Urothelium cell line (cell line): ENCODE data around the gene RIPPLY3.
"Not testable (repeated sequence)": the region's sequence is repeated elsewhere in the genome, so short reads cannot be mapped to it uniquely, and the experiment has no call there.

Source experiments
- DNase-seq: peaks from one replicate; pipeline ENCODE4 v3.0.0; 2011; ENCODE audit warnings: low spot score, mixed read lengths
- FAIRE-seq: peaks from 2 replicates; lab custom pipeline; 2011; peaks lifted over from hg19 to GRCh38; lab: Jason Lieb, UNC

Gene RIPPLY3

DNA sequence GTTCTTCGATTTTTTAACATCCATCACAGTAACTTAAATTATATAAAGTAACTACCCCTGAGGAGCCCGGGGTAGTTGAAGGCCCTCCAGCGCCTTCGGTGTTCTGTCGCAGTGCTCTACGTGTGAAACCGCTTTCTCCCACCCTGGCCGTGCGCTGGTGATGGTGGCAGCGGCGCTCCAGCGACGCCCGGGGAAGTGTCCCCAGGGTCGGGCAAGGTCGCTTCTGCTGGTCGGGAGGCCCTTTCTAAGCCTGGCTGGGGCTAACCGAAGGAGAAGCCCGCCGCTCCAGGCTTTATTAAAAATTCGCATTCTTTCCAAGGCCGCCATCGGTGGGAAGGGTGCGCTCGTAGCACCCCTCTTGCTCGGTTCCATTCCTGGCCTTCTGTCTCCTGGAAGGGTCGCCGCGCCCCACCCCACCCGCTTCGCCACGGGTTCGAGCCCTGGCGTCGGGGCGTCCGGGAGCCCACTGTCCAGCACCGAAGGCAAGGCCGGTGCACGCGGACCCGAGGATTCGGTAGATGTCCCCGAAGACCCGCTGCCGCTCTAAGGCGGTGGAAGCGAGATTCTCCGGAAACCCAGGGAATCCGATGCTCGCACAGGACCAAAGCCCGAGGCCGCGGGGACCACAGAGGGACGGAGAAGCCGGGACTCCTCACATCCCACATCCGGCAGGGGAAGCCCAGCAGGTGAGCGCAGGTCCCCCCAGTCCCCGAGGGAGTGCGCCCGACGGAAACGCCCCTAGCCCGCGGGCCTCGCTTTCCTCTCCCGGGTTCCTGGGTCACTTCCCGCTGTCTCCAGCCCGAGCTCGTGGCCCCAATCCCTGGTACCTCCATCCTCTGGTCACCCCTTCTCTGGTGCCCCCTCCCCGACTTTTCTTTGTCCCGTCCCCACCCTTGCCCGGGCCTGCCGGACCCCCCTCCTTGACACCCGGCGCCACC is 685 bp upstream of the RIPPLY3 start:
- no peak for DNase-seq
- FAIRE-seq: no peak

DNA sequence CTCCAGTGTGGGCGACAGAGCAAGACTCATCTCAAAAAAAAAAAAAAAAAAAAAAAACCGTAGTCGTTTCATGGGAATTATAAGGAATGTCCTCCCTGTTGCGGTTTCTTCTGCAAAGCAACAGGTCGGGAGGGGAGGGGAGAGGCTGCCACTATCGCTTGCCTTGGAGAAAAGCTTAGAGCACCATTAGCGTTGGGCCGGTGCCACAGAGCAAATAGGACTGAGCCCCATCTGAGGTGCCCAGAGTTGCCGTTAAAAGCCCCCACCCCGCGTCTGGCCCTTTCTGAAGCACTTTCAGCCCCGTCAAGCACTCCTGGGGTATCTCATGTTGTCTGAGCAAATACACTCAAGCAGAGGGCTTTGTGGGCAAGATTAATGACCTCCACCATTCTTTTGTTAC is 2.2 kb downstream of the RIPPLY3 start:
- DNase-seq: no peak
- FAIRE-seq: no peak

DNA sequence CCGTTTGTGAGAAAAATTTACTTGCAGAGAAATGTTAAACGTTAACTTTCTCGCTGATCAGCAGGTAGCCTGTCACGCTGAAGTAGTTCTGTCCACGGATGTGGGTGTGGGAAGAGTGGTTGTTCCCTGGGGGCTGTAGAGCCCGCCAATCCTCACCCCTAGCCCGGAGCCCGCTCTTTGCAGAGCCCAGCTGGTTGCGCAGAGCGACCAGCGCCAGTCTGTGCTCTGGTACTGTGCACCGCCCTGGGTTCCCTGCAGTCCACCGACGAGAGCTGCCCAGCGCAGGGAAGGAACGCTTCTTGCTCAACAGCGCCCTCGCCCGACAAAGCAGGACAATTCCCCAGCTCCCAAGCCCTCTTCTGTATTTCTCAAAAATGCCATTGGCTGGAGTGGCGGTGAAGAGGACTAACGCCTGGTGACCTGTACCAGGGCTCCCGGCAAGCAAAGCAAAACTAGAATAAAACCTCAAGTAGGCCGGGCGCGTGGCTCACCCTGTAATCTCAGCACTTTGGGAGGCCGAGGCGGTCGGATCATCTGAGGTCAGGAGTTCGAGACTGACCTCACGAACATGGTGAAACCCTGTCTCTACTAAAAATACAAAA is 3.3 kb downstream of the RIPPLY3 start:
- no peak for FAIRE-seq
- peak; percentile 64 for DNase-seq

DNA sequence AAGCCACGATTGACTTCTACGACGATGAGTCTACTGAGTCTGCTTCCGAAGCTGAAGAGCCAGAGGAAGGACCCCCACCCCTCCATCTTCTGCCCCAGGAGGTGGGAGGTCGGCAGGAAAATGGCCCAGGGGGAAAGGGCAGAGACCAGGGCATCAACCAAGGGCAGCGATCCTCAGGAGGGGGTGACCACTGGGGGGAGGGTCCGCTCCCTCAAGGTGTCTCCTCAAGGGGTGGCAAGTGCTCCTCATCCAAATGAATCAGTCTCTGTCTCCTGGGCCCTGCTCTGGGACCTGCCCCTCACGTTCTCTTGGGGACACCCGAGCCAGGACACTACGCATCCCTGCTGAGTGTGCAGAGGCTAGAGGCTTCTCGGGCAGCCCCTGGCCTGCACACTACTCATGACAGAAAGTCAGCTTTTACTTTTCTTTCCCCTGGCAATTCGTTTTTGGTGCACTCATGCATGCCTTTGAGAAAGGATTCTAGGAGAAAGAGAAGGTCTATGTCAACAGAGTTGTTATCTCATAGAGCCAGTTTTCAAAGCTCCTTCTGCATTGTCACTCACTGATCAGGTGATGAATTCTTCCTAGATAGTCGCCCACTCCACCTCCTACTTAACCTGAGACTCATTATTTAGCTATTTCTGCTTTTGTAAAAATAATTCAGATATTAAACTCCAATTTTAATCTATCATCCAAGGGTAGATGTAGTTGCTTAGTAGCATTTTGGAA is 11.6 kb downstream of the RIPPLY3 start:
- FAIRE-seq: no peak

DNA sequence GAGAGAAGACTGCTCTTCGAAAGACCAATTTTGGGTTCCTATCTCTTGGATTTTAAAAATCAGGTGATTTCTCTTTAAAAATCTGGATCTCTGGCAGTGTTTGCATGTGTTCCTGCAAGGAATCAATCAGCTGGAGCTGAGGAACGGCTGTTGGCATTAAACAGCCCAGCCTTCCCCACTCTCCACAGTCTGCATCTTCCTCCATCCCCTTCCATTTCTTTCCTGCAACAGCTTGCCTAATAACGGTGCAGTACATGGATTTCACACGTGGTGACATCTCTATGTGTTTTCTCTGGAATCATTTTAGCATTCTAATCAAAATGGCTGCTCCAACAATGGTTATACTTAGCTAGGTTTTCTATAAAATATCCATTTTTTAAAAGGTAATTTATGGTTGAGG is 20.0 kb downstream of the RIPPLY3 start:
- no peak for FAIRE-seq

More for the DNA sequence above, 11.6 kb downstream of the RIPPLY3 start:
- DNase-seq: no peak

DNA sequence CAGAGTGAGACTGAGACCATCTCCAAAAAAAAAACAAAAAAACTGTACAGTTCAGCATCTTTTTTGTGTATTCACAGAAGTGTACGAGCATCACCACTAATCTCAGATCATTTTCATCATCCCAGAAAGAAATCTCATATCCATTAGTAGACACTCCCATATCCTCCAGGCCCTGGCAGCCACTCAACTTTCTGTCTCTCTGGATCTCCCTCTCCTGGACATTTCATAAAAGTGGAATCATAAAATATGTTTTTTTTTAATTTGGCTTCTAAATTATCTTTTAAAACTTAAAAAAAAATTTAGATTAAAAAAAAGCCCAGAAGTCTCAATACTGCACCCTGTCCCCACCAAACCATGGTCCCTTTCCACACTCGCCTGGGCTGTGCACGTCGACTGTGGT is 22.1 kb downstream of the RIPPLY3 start:
- no peak for DNase-seq
- FAIRE-seq: no peak

More for the DNA sequence above, 20.0 kb downstream of the RIPPLY3 start:
- DNase-seq: no peak

DNA sequence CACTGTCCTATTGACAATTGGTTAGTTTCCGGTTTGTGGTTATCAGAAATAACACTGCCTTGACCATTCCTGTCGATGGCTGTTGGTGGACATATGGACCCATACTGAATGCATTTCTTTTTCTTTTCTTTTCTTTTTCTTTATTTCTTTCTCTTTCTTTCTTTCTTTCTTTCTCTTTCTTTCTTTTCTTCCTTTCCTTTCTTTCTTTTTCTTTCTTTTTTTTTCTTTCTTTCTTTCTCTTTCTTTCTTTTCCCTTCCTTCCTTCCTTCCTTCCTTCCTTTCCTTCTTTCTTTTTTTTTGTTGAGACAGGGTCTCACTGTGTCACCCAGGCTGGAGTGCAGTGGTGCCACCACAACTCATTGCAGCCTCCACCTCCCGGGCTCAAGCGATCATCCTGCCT is 24.4 kb downstream of the RIPPLY3 start:
- no peak for FAIRE-seq
- DNase-seq: no peak

DNA sequence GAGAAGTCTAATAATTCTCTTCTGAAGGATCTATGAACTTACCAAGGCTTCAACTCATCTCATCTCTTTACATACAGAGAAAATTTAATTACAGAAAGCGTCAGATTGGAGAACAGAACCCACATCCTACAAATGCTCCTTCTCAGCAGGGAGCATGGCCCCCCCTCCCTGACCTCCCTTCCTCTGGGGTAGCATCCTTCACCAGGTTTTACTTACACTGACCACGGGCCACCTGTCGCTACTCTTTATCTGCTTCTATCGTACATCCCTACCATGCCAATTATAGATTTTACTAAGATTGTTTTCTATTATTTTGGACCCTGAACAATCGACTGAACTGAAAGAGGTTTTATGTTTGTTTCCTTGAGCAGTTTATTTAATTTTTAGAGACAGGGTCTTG is 25.8 kb downstream of the RIPPLY3 start:
- FAIRE-seq: no peak
- no peak for DNase-seq

DNA sequence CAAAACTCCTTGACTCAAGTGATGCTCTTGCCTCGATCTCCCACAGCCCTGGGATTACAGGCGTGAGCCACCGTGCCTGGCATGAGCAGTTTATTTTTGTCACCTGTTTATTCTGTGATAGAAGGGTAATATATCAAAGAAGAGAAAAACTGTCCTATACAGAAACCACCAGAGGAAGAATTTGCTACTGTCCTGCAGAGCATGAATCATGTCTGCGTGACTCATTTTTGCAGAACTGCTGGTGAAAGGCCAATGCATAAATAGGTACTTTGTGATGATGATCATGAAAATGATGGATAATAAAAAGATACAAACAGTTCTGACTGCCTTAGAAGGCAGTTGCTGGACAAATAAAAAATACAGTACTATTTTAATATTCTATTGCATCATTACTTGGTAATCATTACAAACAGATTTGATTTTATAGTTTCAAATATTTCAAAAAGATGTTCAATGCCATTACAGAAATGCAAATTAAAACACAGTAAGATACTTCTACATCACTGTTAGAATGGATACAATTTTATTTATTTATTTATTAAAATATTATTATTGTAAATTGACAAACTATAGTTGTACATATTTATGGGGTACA is 26.5 kb downstream of the RIPPLY3 start:
- DNase-seq (peak; percentile 24), FAIRE-seq (no peak)

DNA sequence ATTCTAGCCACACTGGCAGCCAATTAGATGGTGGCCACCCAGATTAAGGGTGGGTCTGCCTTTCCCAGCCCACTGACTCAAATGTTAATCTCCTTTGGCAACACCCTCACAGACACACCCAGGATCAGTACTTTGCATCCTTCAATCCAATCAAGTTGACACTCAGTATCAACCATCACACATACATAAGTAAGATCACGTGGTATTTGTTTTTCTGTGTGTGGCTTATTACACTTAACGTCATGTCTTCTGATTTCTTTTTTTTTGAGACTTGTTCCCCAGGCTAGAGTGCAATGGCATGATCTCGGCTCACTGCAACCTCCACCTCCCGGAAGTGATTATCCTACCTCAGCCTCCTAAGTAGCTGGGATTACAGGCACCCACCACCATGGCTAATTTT is 27.9 kb downstream of the RIPPLY3 start:
- FAIRE-seq, DNase-seq: not testable (repeated sequence)

DNA sequence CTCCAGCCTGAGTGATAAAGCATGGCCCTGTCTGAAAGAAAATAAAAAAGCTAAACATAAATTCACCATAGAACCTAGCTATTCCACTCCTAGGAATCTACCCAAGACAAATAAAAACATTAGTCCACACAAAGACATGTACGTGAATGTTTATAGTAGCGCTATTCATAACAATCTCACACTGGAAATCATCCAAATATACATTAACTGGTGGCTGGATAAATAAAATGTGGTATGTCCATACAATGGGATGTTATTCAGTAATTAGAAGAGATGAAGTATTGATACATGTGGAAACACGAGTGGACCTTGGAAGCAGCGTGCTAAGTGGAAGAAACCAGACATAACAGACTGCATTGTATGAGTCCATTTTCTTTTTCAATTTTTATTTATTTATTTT is 29.7 kb downstream of the RIPPLY3 start:
- DNase-seq (no peak), FAIRE-seq (no peak)

DNA sequence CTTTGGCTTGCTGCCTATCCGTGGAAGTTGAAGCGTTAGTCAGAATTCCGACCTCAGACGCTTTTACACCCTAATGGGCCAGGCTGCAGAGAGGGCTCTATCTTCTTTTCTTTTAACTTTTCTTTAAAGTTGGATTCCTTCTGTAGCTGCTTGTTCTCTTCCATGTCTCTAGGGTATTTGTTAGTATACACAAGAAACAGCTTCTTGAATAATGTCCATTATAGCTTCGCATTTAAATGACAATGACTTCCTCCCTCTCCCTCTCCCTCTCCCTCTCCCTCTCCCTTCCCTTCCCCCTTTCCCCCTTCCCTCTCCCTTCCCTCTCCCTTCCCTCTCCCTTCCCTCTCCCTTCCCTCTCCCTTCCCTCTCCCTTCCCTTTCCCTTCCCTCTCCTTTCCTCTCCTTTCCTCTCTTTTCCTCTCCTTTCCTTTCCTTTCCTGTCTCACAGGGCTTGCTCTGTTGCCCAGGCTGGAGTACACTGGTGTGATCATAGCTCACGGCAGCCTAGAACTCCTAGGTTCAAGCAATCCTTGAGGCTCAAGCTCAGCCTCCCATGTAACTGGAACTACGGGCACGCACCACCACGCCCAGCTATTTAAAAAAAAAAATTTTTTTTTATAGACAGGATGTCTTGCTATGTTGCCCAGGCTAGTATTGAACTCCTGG is 33.0 kb downstream of the RIPPLY3 start:
- no peak for FAIRE-seq
- no peak for DNase-seq

DNA sequence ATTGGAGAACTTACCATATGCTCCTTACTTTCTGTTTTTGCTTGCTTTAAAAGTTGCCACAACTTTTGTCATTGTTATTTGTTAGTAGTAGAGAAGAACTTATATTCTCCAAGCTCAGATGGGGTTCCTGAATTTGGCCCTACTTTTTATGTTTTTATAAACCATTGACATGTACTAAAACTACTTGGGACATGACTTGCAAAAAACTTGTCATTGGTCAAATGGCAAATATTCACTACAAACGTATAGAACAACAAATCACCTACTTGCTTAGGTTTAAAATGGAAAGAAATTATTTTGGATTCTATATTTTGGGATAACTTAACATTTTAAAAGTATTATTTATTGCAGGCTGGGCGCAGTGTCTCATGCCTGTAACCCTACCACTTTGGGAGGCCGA is 33.7 kb downstream of the RIPPLY3 start:
- DNase-seq: no peak
- no peak for FAIRE-seq

DNA sequence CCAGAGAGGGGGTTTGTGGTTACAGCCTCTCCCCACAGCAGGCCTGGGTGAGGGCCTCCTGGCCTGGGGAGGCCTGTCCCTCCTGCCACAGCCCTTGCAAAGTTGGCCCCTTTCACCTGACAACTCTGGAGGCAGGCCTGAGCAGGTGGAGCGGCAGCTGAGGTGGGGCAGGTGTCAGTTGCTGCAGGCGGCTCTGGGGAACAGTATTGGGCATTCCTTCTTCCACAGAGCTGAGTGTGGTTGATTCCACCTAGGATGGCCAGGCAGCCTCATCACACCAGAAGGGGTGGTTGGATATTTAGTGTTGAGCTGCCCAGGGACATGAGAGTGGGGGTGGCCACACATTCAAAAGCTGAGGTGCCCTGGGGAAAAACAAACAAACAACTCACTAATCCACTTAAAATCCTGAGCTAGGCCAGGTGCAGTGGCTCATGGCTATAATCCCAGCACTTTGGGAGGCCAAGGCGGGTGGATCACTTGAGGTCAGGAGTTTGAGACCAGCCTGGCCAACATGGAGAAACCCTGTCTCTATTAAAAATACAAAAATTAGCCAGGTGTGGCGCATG is 35.3 kb downstream of the RIPPLY3 start:
- FAIRE-seq (no peak), DNase-seq (no peak)

DNA sequence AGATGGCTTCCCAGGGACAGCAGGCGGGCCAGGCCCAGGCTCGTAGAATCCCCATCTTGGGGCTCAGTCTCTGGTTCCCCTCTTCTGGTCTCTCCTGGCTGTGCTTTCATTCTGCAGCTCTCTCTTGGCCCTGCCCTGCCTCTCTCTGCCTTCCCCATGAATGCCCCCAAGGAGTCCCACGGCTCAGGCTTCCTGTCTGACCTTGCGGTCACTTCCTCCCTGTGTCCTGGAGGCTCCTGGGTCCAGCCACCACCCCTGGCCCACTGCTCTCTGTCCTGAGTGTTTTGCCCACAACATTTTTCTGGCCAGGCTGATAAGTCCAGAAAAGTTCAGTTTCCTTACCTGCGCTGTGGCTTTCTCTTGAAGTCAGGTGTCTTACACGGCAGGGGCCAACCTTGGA is 37.3 kb downstream of the RIPPLY3 start:
- no peak for FAIRE-seq
- DNase-seq: no peak

DNA sequence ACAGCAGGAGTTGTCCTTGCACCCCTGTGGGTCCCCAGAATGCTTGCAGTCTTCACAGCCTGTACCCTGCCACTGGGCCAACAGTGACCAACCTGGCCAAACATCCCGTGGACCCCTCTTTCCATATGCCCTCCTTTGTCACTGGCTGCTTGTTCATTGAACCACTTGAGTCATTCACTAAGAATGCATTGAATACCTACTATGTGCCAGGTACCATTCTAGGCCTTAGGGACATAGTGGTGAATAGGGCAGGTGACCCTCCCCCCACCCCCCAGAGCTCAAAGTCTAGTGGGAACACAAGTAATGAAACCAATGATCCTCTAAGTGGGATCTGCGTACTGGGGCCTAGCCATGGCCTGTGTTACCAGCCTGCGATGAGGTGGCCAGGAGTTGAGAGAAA is 38.1 kb downstream of the RIPPLY3 start:
- no peak for FAIRE-seq
- DNase-seq: no peak

DNA sequence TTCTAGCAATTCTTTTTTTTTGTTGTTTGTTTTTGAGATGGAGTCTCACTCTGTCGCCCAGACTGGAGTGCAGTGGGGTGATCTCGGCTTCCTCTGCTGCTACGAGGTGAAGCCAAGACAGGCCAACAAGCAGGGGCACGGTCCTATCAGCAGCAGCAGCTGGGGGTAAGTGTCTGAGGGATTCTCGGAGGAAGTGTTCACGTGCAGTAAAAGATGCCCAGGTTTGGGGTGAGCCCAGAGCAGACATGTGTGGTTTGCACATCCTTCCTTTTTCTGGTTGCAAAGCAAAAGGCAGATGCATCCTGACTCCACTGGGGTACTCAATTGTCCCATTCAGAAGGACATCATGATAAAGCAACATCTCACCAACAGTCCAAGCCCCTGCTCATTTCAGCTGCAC is 38.6 kb downstream of the RIPPLY3 start:
- DNase-seq (no peak), FAIRE-seq (no peak)

DNA sequence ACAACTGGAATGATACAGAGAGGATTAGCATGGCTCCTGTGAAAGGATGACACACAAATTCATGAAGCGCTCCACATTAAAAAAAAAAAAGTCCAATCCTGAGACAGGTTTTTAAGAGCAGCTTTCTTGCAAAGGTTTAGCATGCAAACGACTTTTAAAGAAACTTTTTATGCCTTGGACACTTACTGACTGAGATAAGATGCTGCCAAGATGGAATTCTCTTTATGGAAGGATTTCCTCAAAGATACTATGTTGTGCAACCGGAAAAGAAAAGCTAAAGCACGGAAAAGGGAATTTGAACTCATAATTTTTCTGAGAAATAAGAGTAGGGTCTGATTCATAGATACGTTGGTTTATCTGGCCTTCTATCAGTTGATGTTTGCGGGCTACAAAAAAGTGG is 39.1 kb downstream of the RIPPLY3 start:
- FAIRE-seq: no peak
- no peak for DNase-seq

DNA sequence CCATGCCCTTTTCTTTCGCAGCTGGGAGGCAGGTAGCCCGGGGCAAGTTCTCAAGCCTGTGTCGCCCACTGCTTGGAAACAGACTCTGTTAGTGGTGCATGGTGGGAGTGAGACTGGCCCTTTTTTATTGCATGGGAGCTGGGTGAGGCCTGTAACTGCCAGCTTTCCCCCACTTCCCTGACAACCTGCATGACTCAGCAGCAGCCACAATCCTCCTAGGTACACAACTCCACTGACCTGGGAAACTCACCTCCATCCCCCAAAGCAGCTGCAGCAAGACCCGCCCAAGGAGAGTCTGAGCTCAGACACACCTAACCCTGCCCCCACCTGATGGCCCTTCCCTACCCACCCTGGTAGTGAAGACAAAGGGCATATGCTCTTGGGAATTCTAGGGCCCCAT is 40.6 kb downstream of the RIPPLY3 start:
- DNase-seq: no peak
- FAIRE-seq: no peak

DNA sequence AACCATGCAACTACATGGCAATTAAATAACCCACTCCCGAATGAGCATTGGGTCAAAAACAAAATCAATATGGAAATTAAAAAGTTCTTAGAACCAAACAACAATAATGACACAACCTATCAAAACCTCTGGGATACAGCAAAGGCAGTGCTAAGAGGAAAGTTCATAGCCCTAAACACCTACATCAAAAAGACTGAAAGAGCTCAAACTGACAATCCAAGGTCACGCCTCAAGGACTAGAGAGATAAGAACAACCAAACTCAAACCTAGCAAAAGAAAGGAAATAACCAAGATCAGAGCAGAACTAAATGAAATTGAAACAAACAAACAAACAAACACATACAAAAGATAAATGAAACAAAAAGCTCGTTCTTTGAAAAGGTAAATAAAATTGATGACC is 43.2 kb downstream of the RIPPLY3 start:
- DNase-seq, FAIRE-seq: not testable (repeated sequence)
